Left lung (tissue), 10 donors: Measurements from ENCODE around the gene PFAS. TPM values are rescaled to one million over a fixed set of nuclear protein-coding genes. Genes with fewer than 3 reads are reported as not detected.

Source experiments
- ATAC-seq: fragments of 200-7000 bp; cut with Tn5 transposase; one replicate; pipeline ENCODE4 v1.9.1; 2020; ENCODE audit warnings: moderate library complexity
- DNase-seq, 4 donors: peaks; one replicate each; pipeline ENCODE4 v3.0.0-alpha.2; 2013 to 2020
- H3K27ac ChIP-seq, 2 donors: fragments of 200-600 bp; sonication (generic) in 1 of 2; one replicate each; pipeline versions ENCODE4 v1.5.0 to v1.8.0; 2020 to 2021
- H3K27me3 ChIP-seq, 2 donors: fragments of 200-600 bp; sonication (generic) in 1 of 2; one replicate each; pipeline versions ENCODE4 v1.5.0 to v1.8.0; 2020 to 2021
- H3K36me3 ChIP-seq, 2 donors: fragments of 200-600 bp; sonication (generic) in 1 of 2; one replicate each; pipeline versions ENCODE4 v1.5.0 to v1.8.0; 2020 to 2021
- H3K4me1 ChIP-seq, 2 donors: fragments of 200-600 bp; one replicate each; pipeline ENCODE4 v1.8.0; 2021
- H3K4me3 ChIP-seq, 2 donors: fragments of 200-600 bp; sonication (generic) in 1 of 2; one replicate each; pipeline versions ENCODE4 v1.5.0 to v1.8.0; 2020 to 2021; ENCODE audit warnings: mild to moderate bottlenecking in 1 of 2
- H3K9me3 ChIP-seq, 2 donors: fragments of 200-600 bp; sonication (generic) in 1 of 2; one replicate each; pipeline versions ENCODE4 v1.5.0 to v1.8.0; 2020 to 2021
- CTCF ChIP-seq, 2 donors: fragments of 200-600 bp; sonication (generic) in 1 of 2; IDR thresholded peaks; one replicate each; pipeline versions ENCODE4 v1.5.0 to v1.8.0; 2021; ENCODE audit warnings: antibody characterized with exemption in 2 of 2
- intact Hi-C, 2 donors: fragments of 100-400 bp; cut with DNase I; formaldehyde crosslinking; loops; one replicate each; pipeline versions ENCODE4 v1.11.2 to v1.14.2; 2022
- polyA plus RNA-seq, 6 donors: library from polyadenylated mRNA; unstranded; fragments of 120-200 nt; gene quantifications; one replicate each; pipeline ENCODE4 v1.2.1, GENCODE V29; 2013; ENCODE audit not compliant: insufficient read length in 6 of 6
- total RNA-seq, 2 donors: library from RNA; stranded (reverse); fragmentation: NEBNext Ultra II Directional; extraction: Animal tissue kit (Norgen Biotek cat#: 25700); gene quantifications; one replicate each; pipeline ENCODE4 v1.2.1, GENCODE V29; 2021
- donor health status: DM: no; HTN: yes; CAD: no.
- donor health status: DM: no; HTN: no; CAD: no.

PFAS gene
- total and polyA plus RNA-seq, 8 donors = 25.9 to 51.0 (median 41.7) TPM

- H3K4me1 ChIP-seq = peaks cover 14 to 19% of the 10 kb centered on the region in 2 donors
- H3K4me3 ChIP-seq = peak overlapping the region; percentile 6 to 22
- DNase-seq (no peak), ATAC-seq (no peak)
- no peaks in the 10 kb centered on the region for H3K9me3 ChIP-seq
- H3K27me3 ChIP-seq = no peaks in the 10 kb centered on the region
- peaks cover 0 to 51% of the 10 kb centered on the region in 2 donors for H3K36me3 ChIP-seq
- no peak for TF ChIP-seq CTCF (IDR thresholded peaks at IDR 0.05)
- peak overlapping the region in 1 of 2 donors; percentile 87 for H3K27ac ChIP-seq
- intact Hi-C loops = no loop called here
These were observed 21.9 kb upstream of the PFAS start for GRCh38 chr17:8227238-8227581.

GRCh38 chr17:8231701-8232100 is 17.4 kb upstream of the PFAS start:
- no peak for TF ChIP-seq CTCF (IDR thresholded peaks at IDR 0.05)
- H3K27me3 ChIP-seq = no peaks in the 10 kb centered on the region
- no peak overlapping the region for H3K4me3 ChIP-seq
- H3K4me1 ChIP-seq = peaks cover 5 to 6% of the 10 kb centered on the region in 2 donors
- peaks cover 2 to 96% of the 10 kb centered on the region in 2 donors for H3K36me3 ChIP-seq
- intact Hi-C loops = no loop called here
- DNase-seq (no peak), ATAC-seq (no peak)
- no peak overlapping the region for H3K27ac ChIP-seq
- H3K9me3 ChIP-seq = no peaks in the 10 kb centered on the region

- intact Hi-C loops = no loop called here
- no peak for TF ChIP-seq CTCF (IDR thresholded peaks at IDR 0.05)
- Histone ChIP-seq H3K36me3 (peaks cover 2 to 100% of the 10 kb centered on the region in 2 donors), H3K27ac (no peak overlapping the region), H3K27me3 (no peaks in the 10 kb centered on the region), H3K4me1 (peaks cover 0 to 6% of the 10 kb centered on the region in 2 donors), H3K4me3 (no peak overlapping the region), H3K9me3 (no peaks in the 10 kb centered on the region)
- ATAC-seq (no peak), DNase-seq (no peak)
These were observed 14.5 kb upstream of the PFAS start for GRCh38 chr17:8234361-8235270.

- peaks cover 0 to 6% of the 10 kb centered on the region in 2 donors for H3K4me1 ChIP-seq
- ATAC-seq (no peak), DNase-seq (no peak)
- no peaks in the 10 kb centered on the region for H3K27me3 ChIP-seq
- H3K36me3 ChIP-seq = peaks cover 2 to 100% of the 10 kb centered on the region in 2 donors
- TF ChIP-seq CTCF (IDR thresholded peaks at IDR 0.05) = no peak
- H3K4me3 ChIP-seq = no peak overlapping the region
- no peak overlapping the region for H3K27ac ChIP-seq
- H3K9me3 ChIP-seq = no peaks in the 10 kb centered on the region
- intact Hi-C loops = no loop called here
These were observed 13.4 kb upstream of the PFAS start for GRCh38 chr17:8235676-8236075.

GRCh38 chr17:8237175-8237574 is 11.9 kb upstream of the PFAS start:
- intact Hi-C loops = no loop called here
- Histone ChIP-seq H3K4me1 (peaks cover 0 to 6% of the 10 kb centered on the region in 2 donors), H3K27ac (no peak overlapping the region), H3K36me3 (peaks cover 2 to 100% of the 10 kb centered on the region in 2 donors), H3K9me3 (no peaks in the 10 kb centered on the region), H3K27me3 (no peaks in the 10 kb centered on the region), H3K4me3 (no peak overlapping the region)
- DNase-seq (no peak), ATAC-seq (no peak)
- no peak for TF ChIP-seq CTCF (IDR thresholded peaks at IDR 0.05)
